Subcutaneous abdominal adipose tissue (tissue), 5 donors: Measurements from ENCODE around the gene VIM.

Experiments
- H3K27ac ChIP-seq: one replicate; pipeline ENCODE4 v1.7.0; 2013; ENCODE audit warnings: low read depth, mild to moderate bottlenecking, inconsistent platforms, low read length, moderate library complexity
- H3K27me3 ChIP-seq, 5 donors: one replicate each; pipeline ENCODE4 v1.7.0; 2013; ENCODE audit warnings: low read length in 5 of 5, inconsistent platforms in 1 of 5; ENCODE audit not compliant: control insufficient read depth in 5 of 5, insufficient read depth in 4 of 5
- H3K36me3 ChIP-seq, 5 donors: one replicate each; pipeline ENCODE4 v1.7.0; 2013; ENCODE audit warnings: low read length in 5 of 5; ENCODE audit not compliant: control insufficient read depth in 5 of 5, insufficient read depth in 5 of 5
- H3K4me1 ChIP-seq, 5 donors: one replicate each; pipeline ENCODE4 v1.7.0; 2013; ENCODE audit warnings: low read length in 5 of 5, mild to moderate bottlenecking in 3 of 5, moderate library complexity in 1 of 5; ENCODE audit not compliant: control insufficient read depth in 5 of 5, insufficient read depth in 5 of 5
- H3K4me3 ChIP-seq, 5 donors: one replicate each; pipeline ENCODE4 v1.7.0; 2013; ENCODE audit warnings: low read length in 5 of 5, low read depth in 1 of 5
- H3K9ac ChIP-seq, 5 donors: one replicate each; pipeline ENCODE4 v1.7.0; 2013; ENCODE audit warnings: low read length in 5 of 5, mild to moderate bottlenecking in 4 of 5, moderate library complexity in 3 of 5
- H3K9me3 ChIP-seq, 5 donors: one replicate each; pipeline ENCODE4 v1.7.0; 2013; ENCODE audit warnings: low read length in 5 of 5; ENCODE audit not compliant: control insufficient read depth in 5 of 5
- donor health status: healthy.
- donor health status: healthy.
- donor health status: healthy.
- donor health status: healthy.
- donor health status: healthy.

VIM gene

DNA sequence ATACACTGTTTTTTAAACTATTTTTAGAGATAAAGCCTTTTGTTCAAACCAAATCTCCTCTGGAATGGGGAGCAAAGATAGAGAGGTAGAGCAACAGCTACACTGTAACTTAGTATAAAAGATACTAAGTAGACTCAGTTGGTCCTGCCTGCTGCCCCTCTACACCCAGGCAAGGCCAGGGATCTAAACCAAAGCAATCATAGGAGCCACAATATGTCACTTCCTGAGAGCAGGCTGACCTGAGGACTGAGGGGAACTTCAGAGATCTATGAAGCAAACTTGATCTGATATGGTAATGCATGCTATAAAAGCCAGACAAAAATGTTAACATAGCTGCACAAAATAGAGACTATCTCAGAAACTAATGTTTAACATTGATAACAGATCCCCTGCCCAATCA lies 19.6 kb upstream of the VIM start:
- Histone ChIP-seq H3K27ac (no peak overlapping the region), H3K27me3 (no peaks in the 10 kb centered on the region), H3K4me3 (no peak overlapping the region), H3K36me3 (no peaks in the 10 kb centered on the region), H3K4me1 (peaks cover 0 to 11% (median 4%) of the 10 kb centered on the region in 5 donors), H3K9me3 (no peaks in the 10 kb centered on the region), H3K9ac (no peak overlapping the region)

DNA sequence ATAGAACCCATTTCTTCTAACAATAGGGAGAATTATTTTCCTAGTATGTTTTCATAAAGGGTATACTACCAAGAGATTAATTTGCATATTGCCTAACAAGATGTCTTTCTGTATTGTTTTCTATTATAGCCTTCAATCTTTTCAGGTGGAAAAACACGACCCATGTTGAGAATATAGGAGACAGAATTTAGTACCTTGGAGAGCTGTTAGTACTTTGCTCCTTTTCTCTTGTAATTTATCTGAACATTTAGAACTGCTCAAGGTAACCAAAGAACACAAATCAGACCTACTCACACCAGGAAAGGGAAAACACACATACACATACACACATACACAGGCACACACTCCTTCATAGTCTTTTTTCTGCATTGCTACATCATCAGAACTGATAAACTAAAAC lies 18.7 kb upstream of the VIM start:
- no peaks in the 10 kb centered on the region for H3K36me3 ChIP-seq
- no peak overlapping the region for H3K4me3 ChIP-seq
- H3K9me3 ChIP-seq: no peaks in the 10 kb centered on the region
- H3K4me1 ChIP-seq: peaks cover 0 to 15% (median 4%) of the 10 kb centered on the region in 5 donors
- no peaks in the 10 kb centered on the region for H3K27me3 ChIP-seq
- no peak overlapping the region for H3K9ac ChIP-seq
- H3K27ac ChIP-seq: no peak overlapping the region

DNA sequence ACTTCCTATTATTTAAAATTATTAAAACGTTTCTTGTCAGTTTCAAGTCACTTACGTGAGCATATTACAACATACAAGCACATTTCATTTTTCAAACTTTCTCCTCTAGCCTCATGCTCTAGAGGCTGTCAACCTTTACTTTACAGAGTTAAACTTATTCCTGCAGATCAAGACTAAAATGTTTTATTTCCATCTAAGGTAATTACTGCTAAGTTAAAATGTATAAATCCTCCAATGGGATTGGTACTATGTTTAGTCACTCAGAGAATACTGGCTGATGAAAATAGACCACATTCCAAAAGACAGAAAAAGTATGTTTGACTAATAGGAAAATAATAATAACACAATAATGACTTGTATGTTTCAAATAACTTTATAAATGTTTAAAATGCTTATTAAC lies 18.2 kb upstream of the VIM start:
- Histone ChIP-seq H3K27me3 (no peaks in the 10 kb centered on the region), H3K4me1 (peaks cover 0 to 15% (median 7%) of the 10 kb centered on the region in 5 donors), H3K4me3 (no peak overlapping the region), H3K36me3 (no peaks in the 10 kb centered on the region), H3K27ac (no peak overlapping the region), H3K9ac (no peak overlapping the region), H3K9me3 (no peaks in the 10 kb centered on the region)

DNA sequence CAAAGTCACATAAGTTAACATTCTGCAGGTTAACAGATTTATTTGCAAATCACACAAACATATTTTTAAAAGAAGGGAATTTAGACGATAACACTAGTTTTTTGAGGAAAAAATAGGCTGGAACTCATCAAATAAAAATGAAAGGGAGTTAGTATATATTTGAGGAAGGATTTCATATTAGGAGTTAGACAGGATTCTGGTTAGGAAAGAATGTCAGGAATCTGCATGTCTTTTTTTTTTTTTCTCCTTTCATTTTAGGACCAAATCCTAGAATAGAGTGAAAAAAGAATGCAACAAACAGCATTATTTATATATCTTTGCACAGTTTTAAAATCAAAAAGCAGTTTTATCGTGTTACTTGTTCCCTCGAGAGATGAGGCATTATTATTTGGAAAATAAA lies 17.7 kb upstream of the VIM start:
- no peak overlapping the region for H3K4me3 ChIP-seq
- H3K27ac ChIP-seq: peak overlapping the region; percentile 25
- H3K36me3 ChIP-seq: no peaks in the 10 kb centered on the region
- peaks cover 0 to 20% (median 12%) of the 10 kb centered on the region in 5 donors for H3K4me1 ChIP-seq
- no peaks in the 10 kb centered on the region for H3K27me3 ChIP-seq
- H3K9me3 ChIP-seq: no peaks in the 10 kb centered on the region
- no peak overlapping the region for H3K9ac ChIP-seq

DNA sequence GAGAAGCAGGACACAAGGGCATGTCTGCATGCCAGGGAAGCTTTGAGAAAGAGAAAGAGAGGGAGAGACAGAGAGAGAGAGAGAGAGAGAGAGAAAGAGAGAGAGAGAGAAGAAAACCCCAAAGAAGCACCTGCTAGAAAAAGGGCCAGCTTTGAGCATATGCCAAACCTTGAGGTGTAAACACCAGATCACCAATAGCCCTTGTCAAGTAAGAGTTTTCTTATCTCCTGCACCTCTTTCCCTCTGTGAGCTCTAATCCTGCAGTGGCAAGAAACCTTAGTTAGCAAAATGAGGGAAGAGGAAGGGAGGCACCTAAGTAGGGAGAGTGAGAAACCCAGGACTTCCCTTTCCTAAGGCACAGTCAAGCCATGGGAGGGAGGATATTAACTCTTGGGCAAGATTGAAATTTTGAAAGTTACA lies 15.2 kb upstream of the VIM start:
- Histone ChIP-seq H3K27me3 (no peaks in the 10 kb centered on the region), H3K27ac (no peak overlapping the region), H3K4me1 (peaks cover 2 to 40% (median 33%) of the 10 kb centered on the region in 5 donors), H3K36me3 (no peaks in the 10 kb centered on the region), H3K4me3 (no peak overlapping the region), H3K9me3 (no peaks in the 10 kb centered on the region), H3K9ac (no peak overlapping the region)

DNA sequence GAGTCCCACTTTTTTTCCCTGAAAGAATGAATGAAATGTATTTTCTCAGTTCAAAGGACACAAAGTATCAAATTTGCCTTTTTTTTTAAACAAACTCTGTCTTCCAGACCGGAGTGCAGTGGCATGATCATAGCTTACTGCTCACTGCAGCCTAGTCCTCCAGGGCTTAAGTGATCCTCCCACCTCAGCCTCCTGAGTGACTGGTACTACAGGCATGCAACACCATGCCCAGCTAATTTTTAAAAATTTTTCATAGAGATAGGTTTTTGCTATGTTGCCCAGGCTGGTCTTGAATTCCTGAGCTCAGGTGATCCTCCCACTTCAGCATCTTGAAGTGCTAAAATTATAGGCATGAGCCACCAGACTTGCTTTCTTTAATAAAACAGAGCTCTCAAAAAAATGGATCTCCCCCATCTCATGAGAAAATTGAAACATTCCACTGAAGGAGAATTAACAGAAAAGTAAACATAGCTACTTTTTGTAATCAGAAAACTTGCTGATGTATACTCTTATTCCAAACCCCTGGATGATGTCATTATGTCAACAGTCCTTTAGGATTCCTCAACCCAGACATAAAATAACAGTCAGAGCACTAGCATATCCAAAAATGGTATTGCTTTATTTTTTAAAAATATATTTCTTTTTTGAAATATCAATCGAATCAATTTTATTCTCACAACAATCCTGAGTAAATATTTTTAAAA lies 14.2 kb upstream of the VIM start:
- H3K4me3 ChIP-seq: no peak overlapping the region
- H3K27ac ChIP-seq: no peak overlapping the region
- H3K4me1 ChIP-seq: peaks cover 2 to 40% (median 33%) of the 10 kb centered on the region in 5 donors
- H3K9ac ChIP-seq: no peak overlapping the region
- no peaks in the 10 kb centered on the region for H3K27me3 ChIP-seq
- H3K9me3 ChIP-seq: no peaks in the 10 kb centered on the region
- H3K36me3 ChIP-seq: no peaks in the 10 kb centered on the region

DNA sequence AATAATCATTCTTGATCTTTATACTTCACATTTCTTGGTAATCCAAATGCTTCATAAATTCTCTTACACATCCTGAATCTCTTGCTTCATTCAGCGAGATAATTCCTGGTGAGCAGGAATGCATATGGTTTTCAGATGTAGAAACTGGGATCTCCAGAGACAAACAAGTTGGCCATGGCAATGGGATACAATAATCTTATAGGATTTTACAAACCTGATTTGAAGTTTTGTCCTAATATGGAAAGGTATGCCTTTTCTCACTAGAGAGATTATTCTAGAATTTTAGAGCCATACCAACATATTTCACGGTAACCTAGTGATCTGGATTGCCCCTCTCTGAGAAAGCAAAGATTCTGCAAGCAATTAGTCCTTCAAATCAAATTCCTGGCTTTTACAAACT lies 13.5 kb upstream of the VIM start:
- H3K4me3 ChIP-seq: no peak overlapping the region
- no peaks in the 10 kb centered on the region for H3K9me3 ChIP-seq
- no peaks in the 10 kb centered on the region for H3K27me3 ChIP-seq
- no peak overlapping the region for H3K9ac ChIP-seq
- peaks cover 2 to 40% (median 33%) of the 10 kb centered on the region in 5 donors for H3K4me1 ChIP-seq
- no peaks in the 10 kb centered on the region for H3K36me3 ChIP-seq
- H3K27ac ChIP-seq: peak overlapping the region; percentile 98

DNA sequence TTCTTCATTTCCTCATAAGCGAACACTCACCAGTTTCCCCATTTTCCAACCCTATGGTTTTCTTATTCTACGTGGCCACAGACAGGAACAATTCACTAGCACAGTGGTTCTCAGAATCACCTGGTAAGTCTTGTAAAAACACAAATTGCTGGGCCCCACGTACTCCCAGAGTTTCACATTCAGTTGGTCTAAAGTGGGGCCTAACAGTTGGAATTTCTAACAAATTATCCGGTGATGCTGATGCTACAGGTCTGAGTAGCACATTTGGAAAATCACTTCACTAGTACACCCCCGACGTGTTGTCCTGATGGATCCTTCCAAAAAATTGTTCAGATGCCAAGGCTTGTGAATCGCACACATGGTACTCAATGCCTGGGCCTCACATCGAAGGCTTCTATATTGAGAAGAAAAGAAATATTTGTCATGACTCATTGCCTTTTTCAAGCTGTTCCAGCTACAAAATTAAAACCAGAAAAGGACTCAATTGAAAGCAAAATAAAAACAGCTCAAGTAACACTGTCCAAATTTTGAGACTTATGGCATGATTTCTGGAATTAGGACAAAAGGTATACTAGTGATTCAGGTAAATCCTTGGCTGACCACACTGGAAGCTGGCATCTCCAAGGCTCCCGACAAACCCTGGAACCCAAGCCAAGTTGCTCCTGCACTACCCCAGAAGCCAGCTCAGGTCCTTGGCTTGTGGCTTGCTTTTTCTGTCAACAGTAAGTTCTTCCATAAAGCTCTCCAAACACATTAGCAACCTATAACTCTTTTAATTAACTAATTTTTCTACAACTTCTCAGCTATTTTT lies 12.9 kb upstream of the VIM start:
- Histone ChIP-seq H3K4me3 (peak overlapping the region in 3 of 5 donors; percentile 22 to 37 (median 23)), H3K27me3 (no peaks in the 10 kb centered on the region), H3K4me1 (peaks cover 2 to 39% (median 35%) of the 10 kb centered on the region in 5 donors), H3K27ac (peak overlapping the region; percentile 98), H3K36me3 (no peaks in the 10 kb centered on the region), H3K9me3 (no peaks in the 10 kb centered on the region), H3K9ac (peak overlapping the region in 3 of 5 donors; percentile 19 to 82 (median 24))

DNA sequence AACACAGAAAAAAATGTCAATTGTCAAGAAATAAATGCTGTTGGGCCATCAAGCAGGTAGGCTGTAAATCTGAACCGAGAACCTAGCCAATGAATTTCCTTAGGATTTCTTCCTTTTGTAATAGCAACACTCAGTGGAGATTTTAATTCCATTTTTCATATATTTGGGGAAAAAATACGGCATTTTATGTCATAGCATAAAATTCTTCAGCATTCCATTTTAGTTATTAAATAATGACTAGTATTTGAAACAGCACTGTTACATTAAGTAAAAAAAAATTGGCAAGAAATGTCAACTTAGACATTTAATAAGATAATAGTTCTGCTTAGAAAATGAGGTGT lies 12.3 kb upstream of the VIM start:
- Histone ChIP-seq H3K4me3 (peak overlapping the region in 1 of 5 donors; percentile 22), H3K9ac (peak overlapping the region in 3 of 5 donors; percentile 3 to 82 (median 24)), H3K27me3 (no peaks in the 10 kb centered on the region), H3K4me1 (peaks cover 2 to 38% (median 32%) of the 10 kb centered on the region in 5 donors), H3K36me3 (no peaks in the 10 kb centered on the region), H3K27ac (peak overlapping the region; percentile 98), H3K9me3 (no peaks in the 10 kb centered on the region)

DNA sequence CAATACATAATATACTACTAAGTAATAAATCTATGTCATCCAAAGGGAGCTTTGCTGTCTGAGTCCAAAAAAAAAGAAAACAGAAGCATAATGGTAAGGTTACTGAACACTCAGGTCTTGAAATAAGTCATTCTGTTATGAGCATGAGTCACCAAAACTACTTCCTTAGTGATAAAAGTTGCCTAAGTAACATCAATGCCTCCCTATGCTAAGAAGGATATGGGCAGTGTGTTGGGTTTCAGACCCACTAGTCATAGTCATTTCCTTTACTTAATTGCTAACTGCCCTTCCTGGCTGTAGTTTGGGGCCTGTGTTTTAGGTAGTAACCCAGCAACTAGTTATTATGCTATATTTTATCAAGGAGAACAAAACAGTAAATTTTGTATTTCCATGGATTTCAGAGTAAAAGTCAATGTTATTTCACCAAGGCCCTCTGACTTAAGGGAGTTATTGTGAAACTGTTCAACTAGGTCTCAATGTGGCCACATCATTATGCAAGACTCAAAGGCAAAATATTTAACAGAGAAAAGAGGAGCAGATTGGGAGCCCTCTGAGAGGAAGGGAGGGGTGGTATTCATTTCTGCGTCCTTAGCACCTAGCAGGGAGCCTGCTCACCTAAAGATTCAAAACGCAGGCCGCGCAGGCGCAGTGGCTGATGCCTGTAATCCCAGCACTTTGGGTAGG lies 11.7 kb upstream of the VIM start:
- peak overlapping the region in 3 of 5 donors; percentile 28 to 54 (median 33) for H3K4me3 ChIP-seq
- no peaks in the 10 kb centered on the region for H3K27me3 ChIP-seq
- H3K4me1 ChIP-seq: peaks cover 2 to 42% (median 33%) of the 10 kb centered on the region in 5 donors
- H3K27ac ChIP-seq: peak overlapping the region; percentile 98
- H3K36me3 ChIP-seq: no peaks in the 10 kb centered on the region
- H3K9me3 ChIP-seq: no peaks in the 10 kb centered on the region
- peak overlapping the region in 4 of 5 donors; percentile 46 to 82 (median 64) for H3K9ac ChIP-seq
